SK-N-MC (cell line): Measurements from ENCODE around the gene IMPG2.

ENCODE experiments used
- DNase-seq: peaks from one replicate; pipeline ENCODE4 v3.0.0-alpha.2; 2011; ENCODE audit warnings: low read depth, low spot score
- H3K27ac ChIP-seq: fragments of 200-600 bp; sonication (generic); 2 replicates; pipeline ENCODE4 v1.5.1; 2016; ENCODE audit warnings: mixed run types
- H3K36me3 ChIP-seq: fragments of 200-600 bp; sonication (generic); 2 replicates; pipeline ENCODE4 v1.6.1; 2017; ENCODE audit warnings: antibody characterized with exemption, low read length, mixed read lengths; ENCODE audit not compliant: insufficient read depth
- H3K4me3 ChIP-seq: fragments of 200-600 bp; sonication (generic); 2 replicates; pipeline ENCODE4 v1.5.1; 2016
- H3K9ac ChIP-seq: fragments of 200-600 bp; sonication (generic); 2 replicates; pipeline ENCODE4 v1.8.0; 2017; ENCODE audit warnings: mixed run types, mixed read lengths; ENCODE audit not compliant: insufficient read length
- H3K9me3 ChIP-seq: fragments of 200-600 bp; sonication (generic); 2 replicates; pipeline ENCODE4 v1.6.1; 2017; ENCODE audit warnings: low read depth, mild to moderate bottlenecking, antibody characterized with exemption, low read length, moderate library complexity, mixed read lengths
- EZH2 ChIP-seq: fragments of 200-600 bp; sonication (generic); IDR thresholded peaks from one replicate; pipeline ENCODE4 v1.6.1; 2017; ENCODE audit warnings: antibody characterized with exemption
- FOXP2 ChIP-seq: optimal IDR thresholded peaks from 2 replicates; pipeline ENCODE3; 2011; ENCODE audit warnings: mild to moderate bottlenecking, moderate library complexity; ENCODE audit not compliant: insufficient read depth; ENCODE audit errors: extremely low read length, control extremely low read depth
- POLR2AphosphoS5 ChIP-seq: IDR thresholded peaks from 2 replicates; pipeline ENCODE4 v1.6.1; 2012; ENCODE audit warnings: mild to moderate bottlenecking, low read depth, low read length, borderline replicate concordance

Gene IMPG2

DNA sequence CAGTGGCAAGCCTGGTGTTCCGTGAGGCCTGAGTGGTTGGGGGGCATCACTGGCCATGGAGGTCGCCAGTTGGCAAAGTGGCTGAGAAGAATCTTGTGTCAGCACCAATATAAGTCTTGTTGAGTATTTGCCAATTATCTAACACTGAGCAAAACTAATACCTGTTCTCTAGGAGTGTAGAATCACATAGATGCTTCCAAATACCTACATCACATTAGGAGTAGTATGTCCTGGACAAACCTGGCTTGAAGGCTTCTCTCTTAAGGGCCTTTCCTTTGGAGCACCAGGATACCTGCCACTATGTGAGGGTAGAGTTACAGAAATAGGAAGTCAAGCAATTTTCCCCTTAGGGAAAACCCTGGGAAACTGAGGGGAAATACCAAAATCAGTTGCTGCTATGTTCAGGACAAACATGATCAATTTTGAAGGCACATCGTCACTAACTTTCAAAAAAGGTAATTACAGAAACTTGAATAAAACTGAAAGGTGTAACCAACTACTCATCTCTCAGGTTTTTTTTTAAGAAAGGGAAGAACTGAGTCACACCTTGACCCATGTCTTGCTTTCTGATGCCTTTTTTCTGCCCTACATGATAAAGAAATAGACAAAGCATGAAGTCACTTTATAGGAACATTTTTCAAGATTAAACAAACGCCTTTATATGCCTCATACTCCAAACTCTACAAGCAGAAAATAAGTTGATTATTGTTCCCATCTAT, 100.4 kb downstream of the IMPG2 start:
- no peak for TF ChIP-seq POLR2AphosphoS5
- TF ChIP-seq FOXP2 = no peak
- TF ChIP-seq EZH2 = no peak
- H3K4me3 ChIP-seq = no peak overlapping the region
- no peaks in the 10 kb centered on the region for H3K36me3 ChIP-seq
- DNase-seq = no peak
- no peak overlapping the region for H3K27ac ChIP-seq
- H3K9me3 ChIP-seq = no peaks in the 10 kb centered on the region
- H3K9ac ChIP-seq = no peak overlapping the region

- Histone ChIP-seq H3K9me3 (no peaks in the 10 kb centered on the region), H3K27ac (no peak overlapping the region), H3K4me3 (no peak overlapping the region)
Measured at GRCh38 chr3:101217472-101218245, 102.7 kb downstream of the IMPG2 start.

DNA sequence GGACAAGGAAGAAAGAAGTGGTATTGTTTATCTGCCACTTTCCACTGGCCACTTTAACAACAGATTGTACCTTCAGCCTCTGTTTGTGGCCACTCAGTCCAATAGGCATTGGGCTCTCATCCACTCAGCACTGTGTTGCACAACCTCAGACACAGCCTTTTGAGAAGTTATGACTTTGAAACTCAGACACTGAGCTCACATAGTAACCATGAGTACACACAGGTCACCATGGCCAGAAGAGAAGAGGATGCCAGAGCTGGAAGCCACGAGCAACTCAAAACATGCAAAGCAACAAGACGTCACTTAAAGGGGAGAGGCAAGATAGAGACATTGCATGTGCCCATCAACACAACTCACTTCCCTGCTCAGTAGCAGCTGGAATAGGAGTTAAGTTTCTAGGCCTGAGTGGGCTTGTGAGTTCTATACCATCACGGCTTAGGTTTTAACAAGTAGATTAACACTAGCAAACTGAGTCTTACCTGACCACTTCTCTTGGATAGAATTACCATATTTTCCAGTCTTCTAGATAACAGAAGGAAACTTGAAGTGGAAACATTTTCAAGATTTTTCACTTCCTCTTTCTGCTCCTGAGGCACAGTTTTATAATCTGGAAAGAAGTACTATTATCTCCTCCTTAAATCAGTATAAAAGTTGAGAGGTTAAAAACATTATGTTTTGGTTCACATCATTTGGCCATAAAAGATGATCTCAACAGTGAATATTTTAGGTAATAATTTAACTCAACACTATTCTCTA, 103.5 kb downstream of the IMPG2 start:
- no peaks in the 10 kb centered on the region for H3K9me3 ChIP-seq
- no peak overlapping the region for H3K27ac ChIP-seq
- TF ChIP-seq POLR2AphosphoS5 = no peak
- no peaks in the 10 kb centered on the region for H3K36me3 ChIP-seq
- no peak overlapping the region for H3K4me3 ChIP-seq
- H3K9ac ChIP-seq = no peak overlapping the region
- no peak for DNase-seq

More at GRCh38 chr3:101217472-101218245, 102.7 kb downstream of the IMPG2 start:
- Histone ChIP-seq H3K36me3 (no peaks in the 10 kb centered on the region), H3K9ac (no peak overlapping the region)
- TF ChIP-seq EZH2 = no peak
- TF ChIP-seq FOXP2 = no peak
- no peak for TF ChIP-seq POLR2AphosphoS5
- no peak for DNase-seq

GRCh38 chr3:101212730-101213129, 107.6 kb downstream of the IMPG2 start:
- no peak overlapping the region for H3K4me3 ChIP-seq
- DNase-seq = no peak
- TF ChIP-seq EZH2 = no peak
- H3K9me3 ChIP-seq = no peaks in the 10 kb centered on the region
- no peak overlapping the region for H3K9ac ChIP-seq
- H3K36me3 ChIP-seq = no peaks in the 10 kb centered on the region
- no peak overlapping the region for H3K27ac ChIP-seq

- H3K27ac ChIP-seq = no peak overlapping the region
- DNase-seq = no peak
- H3K9me3 ChIP-seq = no peaks in the 10 kb centered on the region
- H3K36me3 ChIP-seq = no peaks in the 10 kb centered on the region
- H3K4me3 ChIP-seq = no peak overlapping the region
- no peak for TF ChIP-seq FOXP2
- no peak for TF ChIP-seq POLR2AphosphoS5
- TF ChIP-seq EZH2 = no peak
- H3K9ac ChIP-seq = no peak overlapping the region
Measured at GRCh38 chr3:101204246-101204645, 116.1 kb downstream of the IMPG2 start.

GRCh38 chr3:101203411-101203810, 117.0 kb downstream of the IMPG2 start:
- Histone ChIP-seq H3K36me3 (no peaks in the 10 kb centered on the region), H3K27ac (no peak overlapping the region), H3K9ac (no peak overlapping the region), H3K9me3 (no peaks in the 10 kb centered on the region), H3K4me3 (no peak overlapping the region)
- no peak for DNase-seq
- TF ChIP-seq EZH2 (no peak), POLR2AphosphoS5 (no peak), FOXP2 (no peak)

DNA sequence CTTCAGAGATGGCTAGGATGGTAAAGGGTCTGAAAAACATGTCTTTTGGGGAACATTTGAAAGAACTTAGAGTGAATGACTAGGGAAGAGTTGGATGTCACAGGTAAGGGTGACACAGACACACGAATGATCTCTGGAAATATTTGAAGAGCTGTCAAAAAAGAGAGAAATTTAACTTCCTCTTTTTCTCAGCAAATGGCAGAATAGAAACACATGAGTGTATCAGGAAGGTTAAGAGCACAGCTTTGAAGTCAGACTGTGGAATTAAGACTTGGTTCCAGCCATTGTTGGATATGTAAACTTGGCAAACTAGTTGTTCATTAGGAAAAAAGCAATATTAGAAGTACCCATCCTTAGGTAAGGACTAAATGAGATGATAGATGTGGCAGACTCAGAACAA, 117.7 kb downstream of the IMPG2 start:
- no peak for DNase-seq

GRCh38 chr3:101200461-101200860, 119.9 kb downstream of the IMPG2 start:
- H3K36me3 ChIP-seq = no peaks in the 10 kb centered on the region
- H3K27ac ChIP-seq = no peak overlapping the region
- H3K4me3 ChIP-seq = peak overlapping the region; percentile 31
- no peaks in the 10 kb centered on the region for H3K9me3 ChIP-seq
- no peak overlapping the region for H3K9ac ChIP-seq
- DNase-seq = no peak
- TF ChIP-seq EZH2 (no peak), FOXP2 (no peak), POLR2AphosphoS5 (no peak)

More for the DNA sequence above, 117.7 kb downstream of the IMPG2 start:
- Histone ChIP-seq H3K9ac (no peak overlapping the region), H3K27ac (no peak overlapping the region), H3K36me3 (no peaks in the 10 kb centered on the region), H3K4me3 (no peak overlapping the region), H3K9me3 (no peaks in the 10 kb centered on the region)
- TF ChIP-seq EZH2 (no peak), POLR2AphosphoS5 (no peak)
